HG02759 (cell line): ENCODE results near the gene POLR3C.
"Not testable (repeated sequence)": the region's sequence is repeated elsewhere in the genome, so short reads cannot be mapped to it uniquely, and the experiment has no call there.

ENCODE experiments used
- ATAC-seq: cut with Tn5 transposase; IDR thresholded peaks from one replicate; pipeline ENCODE4 v1.9.1; 2021; ENCODE audit warnings: mild to moderate bottlenecking, moderate library complexity; ENCODE audit not compliant: unreplicated experiment

POLR3C gene

GRCh38 chr1:145818095-145818494 lies 5.9 kb upstream of the POLR3C start:
- ATAC-seq, result not testable (repeated sequence)

DNA sequence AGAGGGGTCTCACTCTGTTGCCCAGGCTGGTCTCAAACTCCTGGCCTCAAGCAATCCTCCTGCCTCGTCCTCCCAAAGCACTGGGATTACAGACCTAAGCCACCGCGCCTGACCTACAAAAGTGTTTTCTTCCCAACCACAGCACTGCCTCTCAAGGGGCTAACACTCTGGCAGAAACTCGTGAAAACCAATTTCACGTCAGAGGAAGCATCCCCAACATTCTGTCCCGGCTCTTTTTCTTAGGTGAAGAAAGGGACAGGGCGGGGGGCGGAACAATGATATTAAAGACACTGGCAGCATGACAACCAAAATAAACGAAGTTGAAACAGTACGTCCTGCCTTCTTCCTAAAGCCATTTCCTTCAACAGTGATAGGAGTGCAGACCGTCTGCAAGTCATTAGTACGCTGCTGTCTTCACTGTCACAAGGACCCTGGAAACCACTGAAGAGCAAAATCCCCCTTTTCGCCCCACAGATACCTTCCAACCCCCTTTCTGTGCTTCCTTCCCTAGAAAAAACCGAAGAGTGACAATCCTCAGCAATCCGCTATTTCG lies 1.1 kb upstream of the POLR3C start:
- not testable (repeated sequence) for ATAC-seq

DNA sequence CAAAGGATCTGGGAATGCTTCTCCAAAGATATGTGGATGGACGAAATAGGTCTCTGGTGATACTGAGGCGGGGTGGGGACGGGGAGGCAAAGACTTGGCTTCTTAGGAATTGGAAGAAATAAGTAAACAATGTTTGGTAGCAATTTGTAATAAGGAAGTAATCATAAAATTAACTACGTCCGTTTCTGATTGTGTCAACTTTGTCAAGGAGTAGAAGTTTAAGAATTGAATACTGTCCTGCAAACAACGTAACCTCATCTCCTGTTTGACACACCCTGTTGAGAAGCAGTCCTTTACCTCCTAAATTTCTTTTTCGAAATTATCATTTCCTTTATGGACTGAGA lies 471 bp downstream of the POLR3C start:
- ATAC-seq, result no peak

DNA sequence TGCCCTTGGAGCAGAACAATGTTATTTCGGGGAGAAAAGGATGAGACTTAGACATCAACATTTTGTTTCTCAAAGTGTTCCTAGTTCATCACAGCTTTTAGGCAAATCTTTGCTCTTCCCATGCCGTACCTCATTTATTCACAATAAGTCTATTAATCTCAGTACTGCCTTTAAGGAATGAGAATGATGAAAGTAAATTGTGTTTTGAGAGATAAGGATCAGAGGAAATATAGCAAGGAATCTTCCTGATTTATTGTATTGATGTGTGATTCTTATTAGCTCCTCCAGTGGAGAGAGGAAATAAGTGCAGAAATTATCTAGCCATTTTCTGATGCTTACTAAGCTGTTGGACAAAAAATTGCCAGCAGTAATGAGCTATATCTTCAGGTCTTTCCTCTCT lies 2.0 kb downstream of the POLR3C start:
- ATAC-seq, result no peak

GRCh38 chr1:145827966-145828365 lies 4.0 kb downstream of the POLR3C start:
- ATAC-seq, result no peak

GRCh38 chr1:145828367-145829026 lies 4.5 kb downstream of the POLR3C start:
- ATAC-seq, result no peak

- not testable (repeated sequence) for ATAC-seq
Measured at GRCh38 chr1:145830810-145831209, 6.8 kb downstream of the POLR3C start.

DNA sequence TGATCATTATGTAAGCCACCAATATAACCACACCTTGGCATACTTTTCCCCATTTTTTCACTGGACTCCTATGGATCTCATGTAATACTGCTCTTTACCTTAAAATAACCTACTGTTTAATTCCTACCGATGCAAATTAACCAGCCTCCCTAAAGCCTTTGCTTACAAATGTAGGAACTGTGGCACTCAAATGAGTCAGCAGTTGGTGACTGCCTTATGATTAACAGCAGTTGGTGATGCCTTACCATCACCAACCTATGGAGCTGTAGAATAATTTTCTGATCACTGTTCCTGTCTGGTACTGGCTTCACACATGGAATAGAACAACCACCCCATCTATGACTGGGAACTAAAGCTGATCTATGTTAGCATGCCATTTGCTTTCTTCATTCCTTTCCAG lies 13.7 kb downstream of the POLR3C start:
- no peak for ATAC-seq

GRCh38 chr1:145843031-145843430 lies 19.0 kb downstream of the POLR3C start:
- ATAC-seq, result no peak

GRCh38 chr1:145845144-145845513 lies 21.1 kb downstream of the POLR3C start:
- peak; percentile 68 for ATAC-seq

GRCh38 chr1:145845514-145846161 lies 21.6 kb downstream of the POLR3C start, which contains the start of gene NUDT17:
TSS of gene NUDT17 (plus strand) at chr1:145845630. CDS start at chr1:145845641, 11 bp downstream.
- peak; percentile 75 for ATAC-seq

- no peak for ATAC-seq
Measured at GRCh38 chr1:145846201-145846612, 22.2 kb downstream of the POLR3C start.

GRCh38 chr1:145847827-145848226 lies 23.8 kb downstream of the POLR3C start:
- no peak for ATAC-seq

GRCh38 chr1:145849356-145850160 lies 25.6 kb downstream of the POLR3C start:
- no peak for ATAC-seq

- no peak for ATAC-seq
Measured at GRCh38 chr1:145855426-145855948, 31.5 kb downstream of the POLR3C start.

GRCh38 chr1:145857170-145857569 lies 33.2 kb downstream of the POLR3C start:
- ATAC-seq, result no peak

GRCh38 chr1:145858238-145858900 lies 34.4 kb downstream of the POLR3C start:
- ATAC-seq, result peak; percentile 18

- ATAC-seq, result peak; percentile 90
Measured at GRCh38 chr1:145858901-145859490, 35.0 kb downstream of the POLR3C start, which contains the start of gene PIAS3. TSS of gene PIAS3 (minus strand) at chr1:145859081. CDS start at chr1:145858990, 91 bp downstream.

GRCh38 chr1:145859491-145860023 lies 35.6 kb downstream of the POLR3C start:
- peak; percentile 74 for ATAC-seq
